ENCODE results near the gene FILIP1L. TPM values are rescaled to one million over a fixed set of nuclear protein-coding genes. Genes with fewer than 3 reads are reported as not detected.

The FILIP1L gene
- total RNA-seq, 1 experiment from 2014 or later: not detected

DNA sequence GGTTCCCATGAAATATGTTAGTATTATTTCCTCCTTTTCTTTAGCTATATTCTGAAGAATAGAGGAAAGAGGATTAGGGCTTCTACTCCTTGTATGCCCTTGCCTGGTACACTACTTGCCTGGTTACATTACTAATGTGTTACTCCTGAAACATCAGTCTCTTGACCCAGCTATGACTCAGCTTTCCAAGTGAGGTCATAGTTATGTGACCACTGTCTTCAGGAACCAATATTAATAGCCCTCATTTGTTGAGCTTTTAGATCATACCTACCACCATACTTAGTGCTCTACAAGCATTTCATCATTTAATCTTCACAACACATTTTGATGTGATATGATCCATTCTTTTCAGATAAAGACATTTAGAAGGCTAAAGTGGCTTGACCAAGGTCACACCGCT, 236.3 kb downstream of the FILIP1L start:
- no peak for DNase-seq (ENCODE audit: low read depth, low spot score)
- in situ Hi-C loops (cut with HindIII; ENCODE audit: low pct_unique_long_range_greater_than_20kb, low sequenced_read_pairs): no loop called here

DNA sequence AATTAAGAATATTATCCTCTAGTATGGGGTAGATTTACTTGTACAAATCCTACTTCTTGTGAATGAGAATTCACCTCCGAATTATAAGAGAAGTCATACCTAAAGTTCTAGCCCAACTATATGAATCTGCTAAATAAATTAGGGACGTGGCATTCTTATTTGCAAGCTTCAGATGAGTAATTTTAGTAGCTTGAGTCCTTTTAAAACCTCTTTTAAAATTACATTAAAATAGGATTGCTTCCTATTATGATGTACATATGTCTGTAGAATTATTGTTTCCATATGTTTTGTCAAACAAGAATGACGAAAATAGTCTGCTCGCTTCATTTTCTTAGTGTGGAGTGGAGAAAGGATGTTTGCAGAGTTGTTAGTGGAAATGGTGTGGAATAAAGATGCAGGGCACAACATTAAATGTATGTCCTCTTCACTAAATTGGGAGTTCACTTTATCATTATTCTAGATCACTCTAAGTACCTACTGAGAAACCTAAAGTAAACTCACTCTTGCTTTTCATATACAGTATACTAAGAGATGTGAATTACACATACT, 237.2 kb downstream of the FILIP1L start:
- in situ Hi-C loops (cut with HindIII; ENCODE audit: low pct_unique_long_range_greater_than_20kb, low sequenced_read_pairs): no loop called here
- no peak for DNase-seq (ENCODE audit: low read depth, low spot score)

GRCh38 chr3:99875929-99876841, 238.1 kb downstream of the FILIP1L start:
- in situ Hi-C loops (cut with HindIII; ENCODE audit: low pct_unique_long_range_greater_than_20kb, low sequenced_read_pairs): no loop called here

GRCh38 chr3:99875581-99875928, 238.7 kb downstream of the FILIP1L start:
- in situ Hi-C loops (cut with HindIII; ENCODE audit: low pct_unique_long_range_greater_than_20kb, low sequenced_read_pairs): no loop called here
- DNase-seq (ENCODE audit: low read depth, low spot score): no peak

More at GRCh38 chr3:99875929-99876841, 238.1 kb downstream of the FILIP1L start:
- no peak for DNase-seq (ENCODE audit: low read depth, low spot score)

DNA sequence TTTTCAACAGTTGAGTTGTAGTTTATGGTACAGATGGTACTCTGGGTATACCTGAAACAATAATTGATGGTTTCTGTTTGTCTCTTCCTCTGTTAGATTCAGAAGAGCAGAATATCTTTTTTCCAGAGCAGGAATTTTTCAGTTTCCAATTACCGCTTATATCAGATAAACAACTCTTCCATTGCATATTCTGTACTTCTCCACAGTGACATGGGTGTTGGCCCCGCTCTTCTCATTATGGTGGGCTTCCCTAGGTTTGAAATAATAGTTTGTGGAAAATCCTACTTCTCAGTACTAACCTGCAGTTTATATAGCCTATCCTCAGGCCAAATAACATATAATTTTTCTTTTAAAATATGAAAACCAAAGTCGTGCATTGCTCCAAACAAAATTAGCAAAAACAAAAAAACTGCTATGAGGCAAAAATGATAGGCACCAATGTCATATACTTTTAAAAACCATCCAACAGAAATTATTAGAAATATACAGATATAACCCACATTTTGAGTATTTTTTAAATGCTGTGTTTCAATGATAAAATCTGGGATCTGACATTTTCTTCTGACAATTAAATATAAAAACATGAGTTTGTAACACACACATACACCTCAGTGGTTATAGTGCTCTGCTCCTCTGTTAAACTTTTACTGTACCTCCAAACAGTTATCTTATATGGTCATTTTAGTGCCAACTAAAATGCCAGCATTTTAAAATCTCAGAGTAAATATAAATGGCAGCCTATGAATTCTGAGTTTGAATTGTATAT, 239.9 kb downstream of the FILIP1L start:
- in situ Hi-C loops (cut with HindIII; ENCODE audit: low pct_unique_long_range_greater_than_20kb, low sequenced_read_pairs): no loop called here

GRCh38 chr3:99873269-99874102, 240.8 kb downstream of the FILIP1L start:
- DNase-seq (ENCODE audit: low read depth, low spot score): no peak

More for the DNA sequence above, 239.9 kb downstream of the FILIP1L start:
- DNase-seq (ENCODE audit: low read depth, low spot score): no peak

DNA sequence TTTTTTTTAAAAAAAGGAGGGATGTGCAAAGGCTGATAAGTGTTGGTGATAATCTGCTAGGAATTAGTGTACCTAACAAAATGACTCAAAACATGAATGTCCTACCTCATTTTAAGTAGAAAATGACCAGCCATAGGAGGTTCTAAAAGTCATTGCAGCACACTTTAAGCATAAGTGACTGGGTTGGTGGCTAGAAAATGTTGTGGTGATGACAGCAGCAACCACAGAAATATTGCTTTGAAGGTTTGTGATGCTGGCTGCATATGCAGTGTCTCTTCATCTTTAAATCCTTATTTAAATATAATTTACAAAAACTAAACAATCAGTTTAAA, 241.4 kb downstream of the FILIP1L start:
- in situ Hi-C loops (cut with HindIII; ENCODE audit: low pct_unique_long_range_greater_than_20kb, low sequenced_read_pairs): no loop called here
- no peak for DNase-seq (ENCODE audit: low read depth, low spot score)

More at GRCh38 chr3:99873269-99874102, 240.8 kb downstream of the FILIP1L start:
- in situ Hi-C loops (cut with HindIII; ENCODE audit: low pct_unique_long_range_greater_than_20kb, low sequenced_read_pairs): no loop called here

DNA sequence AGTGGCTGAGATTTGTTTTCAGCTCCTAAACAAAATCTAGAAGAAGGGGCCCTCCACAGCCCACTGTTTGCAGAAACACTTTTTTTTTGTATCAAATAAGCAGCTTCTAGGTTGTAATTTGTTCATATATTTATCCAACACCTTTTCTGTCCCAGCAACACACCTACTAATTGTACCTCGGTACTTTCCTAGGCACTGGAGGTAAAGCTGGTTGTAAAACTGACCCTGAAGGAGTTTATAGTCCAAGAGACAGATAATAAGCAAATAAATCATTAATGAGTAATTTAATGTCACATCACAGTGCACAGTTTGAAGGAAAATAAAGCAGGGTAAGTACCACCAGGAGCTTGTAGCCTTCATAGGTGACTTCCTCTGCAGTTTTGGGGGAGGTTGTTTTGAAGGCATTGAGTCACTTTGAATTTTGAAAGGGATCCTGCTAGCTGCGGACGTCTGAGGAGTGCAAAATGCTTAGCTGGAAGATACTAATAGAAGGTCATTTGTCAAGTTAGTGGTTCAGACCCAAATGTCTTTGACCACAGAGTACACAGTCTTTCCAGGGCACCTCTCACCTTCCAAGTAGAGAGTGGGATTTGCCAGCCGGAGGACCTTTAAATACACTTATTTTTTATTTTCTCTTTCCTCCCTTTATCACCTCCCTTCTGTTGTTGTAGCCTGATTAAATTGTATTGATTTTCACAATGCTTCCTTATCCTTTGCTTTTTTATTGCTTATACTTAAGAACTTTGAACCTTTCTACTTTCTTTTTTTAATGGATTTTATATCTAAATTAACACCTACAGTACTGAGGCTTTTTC, 242.9 kb downstream of the FILIP1L start:
- in situ Hi-C loops (cut with HindIII; ENCODE audit: low pct_unique_long_range_greater_than_20kb, low sequenced_read_pairs): no loop called here
- DNase-seq (ENCODE audit: low read depth, low spot score): no peak

DNA sequence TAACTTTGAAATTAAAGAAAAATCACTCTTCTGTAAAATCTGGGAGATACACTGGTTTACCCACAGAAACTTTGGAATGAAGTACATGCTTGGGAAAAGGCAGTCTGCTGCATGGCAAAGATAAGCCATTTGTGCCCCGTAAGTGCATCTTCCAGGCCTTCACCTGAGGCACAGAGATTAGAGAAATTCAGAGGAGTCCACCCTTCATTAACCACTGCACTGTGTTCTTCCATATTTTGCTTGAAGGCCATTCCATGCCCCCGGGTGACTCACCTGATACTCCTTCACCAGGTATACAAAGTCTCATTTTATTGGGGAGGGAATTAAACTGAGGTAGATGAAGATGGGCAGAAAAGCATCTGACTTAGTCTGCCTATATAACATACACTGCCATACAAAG, 243.6 kb downstream of the FILIP1L start:
- DNase-seq (ENCODE audit: low read depth, low spot score): no peak
- in situ Hi-C loops (cut with HindIII; ENCODE audit: low pct_unique_long_range_greater_than_20kb, low sequenced_read_pairs): no loop called here

DNA sequence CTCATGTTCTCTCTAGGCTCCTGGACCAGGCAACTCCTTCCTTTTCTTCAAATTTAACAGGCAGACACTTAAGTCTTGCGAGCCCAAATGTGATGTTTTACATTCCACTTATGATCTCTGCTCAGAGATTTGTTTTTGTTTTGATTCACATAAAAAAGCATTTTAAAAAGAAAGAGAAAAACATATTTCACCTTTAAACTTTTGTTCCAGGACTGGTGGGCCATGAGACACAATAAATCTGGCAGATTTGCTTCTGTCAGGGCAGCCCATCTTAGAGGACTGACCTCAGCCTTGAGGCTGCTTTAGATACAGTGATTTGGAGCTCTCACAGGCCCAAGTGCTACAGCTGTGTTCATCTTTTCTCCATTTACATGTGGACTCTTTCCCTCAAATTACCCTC, 244.7 kb downstream of the FILIP1L start:
- in situ Hi-C loops (cut with HindIII; ENCODE audit: low pct_unique_long_range_greater_than_20kb, low sequenced_read_pairs): no loop called here
- DNase-seq (ENCODE audit: low read depth, low spot score): no peak

- in situ Hi-C loops (cut with HindIII; ENCODE audit: low pct_unique_long_range_greater_than_20kb, low sequenced_read_pairs): no loop called here
- no peak for DNase-seq (ENCODE audit: low read depth, low spot score)
These were observed 246.0 kb downstream of the FILIP1L start for GRCh38 chr3:99868311-99868646.

DNA sequence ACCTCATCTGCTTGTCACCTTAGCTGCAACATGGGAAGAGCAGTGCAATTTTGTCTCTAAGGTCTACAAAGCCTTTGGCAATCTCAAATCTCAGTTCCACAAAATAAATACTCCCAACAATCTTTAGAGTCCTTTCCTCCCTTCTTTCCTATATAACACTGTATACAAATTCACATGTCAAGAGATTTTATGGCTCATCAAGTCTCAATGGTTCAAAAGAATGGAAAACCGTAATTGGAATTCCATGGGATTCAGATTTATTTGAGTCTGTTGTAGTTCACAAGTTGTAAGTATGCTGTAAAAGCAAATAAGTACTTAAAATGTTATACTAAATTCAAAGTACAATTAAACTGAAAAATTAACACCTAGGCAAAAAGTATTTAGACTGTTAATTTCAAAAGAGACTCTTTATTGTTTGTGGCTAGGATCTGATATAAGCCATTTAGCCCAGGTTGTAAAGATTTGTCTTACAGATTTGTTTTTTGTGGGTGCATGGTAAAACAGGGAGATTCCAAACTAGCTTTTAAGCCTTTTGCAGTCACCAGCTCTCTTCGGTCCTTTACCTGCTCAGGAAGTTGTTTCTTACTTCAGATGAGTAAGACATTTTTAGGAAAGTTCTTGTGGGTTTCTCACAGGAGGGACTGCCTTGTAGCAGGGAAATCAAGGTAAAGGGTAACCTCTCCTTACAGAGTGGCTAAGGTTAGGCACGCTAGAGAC, 246.5 kb downstream of the FILIP1L start:
- in situ Hi-C loops (cut with HindIII; ENCODE audit: low pct_unique_long_range_greater_than_20kb, low sequenced_read_pairs): no loop called here
- no peak for DNase-seq (ENCODE audit: low read depth, low spot score)

DNA sequence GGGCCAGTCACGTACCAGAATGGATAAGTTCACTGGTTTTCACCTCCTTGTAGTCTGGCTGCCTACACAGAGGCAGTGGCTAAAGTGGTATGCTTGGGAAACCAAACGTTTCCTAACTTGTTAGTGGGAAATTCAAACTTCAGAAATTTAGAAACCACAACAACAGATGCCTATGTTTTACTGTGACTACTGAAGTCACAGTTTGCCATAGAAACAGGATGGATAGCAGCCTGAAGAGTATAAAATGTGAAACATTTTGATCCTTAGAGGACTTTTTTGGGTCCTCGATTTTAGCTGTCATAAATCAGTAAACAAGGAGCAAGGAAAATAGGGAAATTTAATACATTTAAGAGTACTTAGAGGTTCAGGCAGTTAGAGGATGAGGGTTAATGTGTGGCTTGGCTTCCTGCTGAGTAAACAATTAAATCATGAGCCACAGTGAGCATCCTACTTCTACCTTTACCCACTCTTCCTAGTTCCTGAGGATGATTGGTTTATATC, 248.0 kb downstream of the FILIP1L start:
- DNase-seq (ENCODE audit: low read depth, low spot score): no peak

DNA sequence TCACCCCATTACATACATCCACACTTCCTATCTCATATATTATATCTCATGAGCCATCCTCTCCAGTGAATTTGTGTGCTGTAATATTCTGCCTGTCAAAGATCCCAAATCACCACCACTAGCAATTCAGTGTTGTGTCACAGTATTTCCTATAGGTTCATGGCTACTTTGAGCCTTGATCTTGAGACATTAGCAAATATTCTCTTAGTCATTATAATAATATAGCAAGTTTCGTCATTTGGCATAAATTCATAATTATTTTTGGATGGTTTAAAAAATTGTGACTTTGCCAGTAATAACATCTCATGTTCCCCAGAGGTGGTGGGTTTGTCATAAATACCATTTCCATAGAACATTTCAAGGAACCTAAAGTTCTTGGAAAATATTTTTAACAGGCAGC, 249.0 kb downstream of the FILIP1L start:
- DNase-seq (ENCODE audit: low read depth, low spot score): no peak
- in situ Hi-C loops (cut with HindIII; ENCODE audit: low pct_unique_long_range_greater_than_20kb, low sequenced_read_pairs): no loop called here

More for the DNA sequence above, 248.0 kb downstream of the FILIP1L start:
- in situ Hi-C loops (cut with HindIII; ENCODE audit: low pct_unique_long_range_greater_than_20kb, low sequenced_read_pairs): no loop called here

DNA sequence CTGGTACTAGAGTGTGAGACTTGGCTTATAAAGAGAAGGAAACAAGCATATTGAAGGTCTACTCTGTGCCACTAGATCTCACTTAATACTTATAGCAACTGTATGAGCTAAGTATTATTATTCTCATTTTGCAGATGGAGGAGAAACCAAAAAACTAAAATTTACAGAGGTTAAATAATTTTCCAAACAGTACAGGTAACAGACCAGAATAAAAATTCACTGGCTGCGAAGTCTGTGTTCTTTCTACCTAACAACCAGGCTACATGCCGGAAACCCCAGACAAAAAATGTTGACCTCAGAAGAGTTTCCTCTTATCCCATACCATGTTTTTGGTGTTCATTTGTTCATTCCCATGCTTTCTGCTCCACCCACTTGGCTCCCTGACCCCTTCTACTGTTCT, 250.0 kb downstream of the FILIP1L start:
- in situ Hi-C loops (cut with HindIII; ENCODE audit: low pct_unique_long_range_greater_than_20kb, low sequenced_read_pairs): no loop called here

DNA sequence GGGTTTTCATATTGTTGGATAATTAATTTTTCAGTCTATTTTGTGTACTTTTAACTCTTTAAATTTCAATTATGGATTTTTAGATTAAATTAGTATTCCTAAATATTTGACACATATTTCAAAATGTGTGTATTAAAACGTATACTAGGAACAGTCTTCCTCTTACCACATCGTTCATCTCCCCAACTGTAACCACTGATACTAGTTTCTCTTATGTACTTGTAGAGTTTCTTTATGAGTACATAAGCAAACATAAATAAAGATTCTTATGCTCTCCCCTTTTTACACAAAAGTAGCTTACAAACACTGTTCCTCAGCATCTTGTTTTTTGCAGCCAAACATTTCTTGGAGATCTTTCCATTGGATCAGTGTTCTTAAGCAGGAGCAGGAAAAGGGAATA, 250.7 kb downstream of the FILIP1L start:
- DNase-seq (ENCODE audit: low read depth, low spot score): no peak
- in situ Hi-C loops (cut with HindIII; ENCODE audit: low pct_unique_long_range_greater_than_20kb, low sequenced_read_pairs): no loop called here

More for the DNA sequence above, 250.0 kb downstream of the FILIP1L start:
- DNase-seq (ENCODE audit: low read depth, low spot score): no peak

Measured in SK-MEL-5 (cell line).